PC-3 (cell line): ENCODE data around the gene UBE3D.

Experiments
- EZH2 ChIP-seq: fragments of 300-600 bp; sonication (generic); IDR thresholded peaks from one replicate; pipeline ENCODE4 v1.6.1; 2017; ENCODE audit warnings: antibody characterized with exemption, mild to moderate bottlenecking, low read length; ENCODE audit not compliant: unreplicated experiment
- EZH2phosphoT487 ChIP-seq: fragments of 300-600 bp; sonication (generic); IDR thresholded peaks from 2 replicates; pipeline ENCODE4 v1.6.1; 2018; ENCODE audit warnings: mild to moderate bottlenecking, antibody characterized with exemption, low read length, borderline replicate concordance
- TF ChIP-seq, protein P1 (sequence below): fragments of 300-600 bp; sonication (generic); conservative IDR thresholded peaks from 2 replicates; pipeline ENCODE4 v1.5.1; 2017; ENCODE audit warnings: antibody characterized with exemption, low read depth, mild to moderate bottlenecking, low read length

DNA sequence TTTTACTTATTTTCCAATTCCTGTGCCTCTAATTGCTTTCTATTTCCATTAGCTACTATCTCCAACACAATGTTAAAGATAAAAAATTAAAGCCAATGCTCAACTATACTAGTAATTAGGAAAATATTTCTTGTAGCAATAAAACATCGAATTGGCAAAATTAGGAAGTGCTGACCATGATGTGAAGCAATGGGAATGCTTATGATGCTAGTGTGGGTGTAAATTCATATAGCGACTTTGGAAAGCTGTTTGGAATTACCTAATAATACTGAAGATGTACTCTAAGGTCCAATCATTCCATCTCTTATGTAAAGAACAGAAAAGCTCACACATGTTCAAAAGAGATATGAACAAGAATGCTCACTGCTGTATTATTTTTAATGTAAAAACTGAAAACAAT is 78.2 kb downstream of the UBE3D start:
- TF ChIP-seq, protein P1, sequence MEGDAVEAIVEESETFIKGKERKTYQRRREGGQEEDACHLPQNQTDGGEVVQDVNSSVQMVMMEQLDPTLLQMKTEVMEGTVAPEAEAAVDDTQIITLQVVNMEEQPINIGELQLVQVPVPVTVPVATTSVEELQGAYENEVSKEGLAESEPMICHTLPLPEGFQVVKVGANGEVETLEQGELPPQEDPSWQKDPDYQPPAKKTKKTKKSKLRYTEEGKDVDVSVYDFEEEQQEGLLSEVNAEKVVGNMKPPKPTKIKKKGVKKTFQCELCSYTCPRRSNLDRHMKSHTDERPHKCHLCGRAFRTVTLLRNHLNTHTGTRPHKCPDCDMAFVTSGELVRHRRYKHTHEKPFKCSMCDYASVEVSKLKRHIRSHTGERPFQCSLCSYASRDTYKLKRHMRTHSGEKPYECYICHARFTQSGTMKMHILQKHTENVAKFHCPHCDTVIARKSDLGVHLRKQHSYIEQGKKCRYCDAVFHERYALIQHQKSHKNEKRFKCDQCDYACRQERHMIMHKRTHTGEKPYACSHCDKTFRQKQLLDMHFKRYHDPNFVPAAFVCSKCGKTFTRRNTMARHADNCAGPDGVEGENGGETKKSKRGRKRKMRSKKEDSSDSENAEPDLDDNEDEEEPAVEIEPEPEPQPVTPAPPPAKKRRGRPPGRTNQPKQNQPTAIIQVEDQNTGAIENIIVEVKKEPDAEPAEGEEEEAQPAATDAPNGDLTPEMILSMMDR: no peak
- TF ChIP-seq EZH2 (no peak), EZH2phosphoT487 (no peak)
